CD4-positive, alpha-beta T cell treated with Interferon gamma for 1 hour (primary cell): ENCODE data around the gene LYPD3.
"Not testable (repeated sequence)": the region's sequence is repeated elsewhere in the genome, so short reads cannot be mapped to it uniquely, and the experiment has no call there.

Experiments used
- DNase-seq: peaks from one replicate; pipeline ENCODE4 v3.0.0-alpha.2; 2020

Gene LYPD3

GRCh38 chr19:43465468-43466120 lies at the start of gene LYPD3:
Gene LYPD3, minus strand, starts transcription at chr19:43465608. Its CDS starts 37 bp downstream, at chr19:43465571.
- DNase-seq, result peak; percentile 56

DNA sequence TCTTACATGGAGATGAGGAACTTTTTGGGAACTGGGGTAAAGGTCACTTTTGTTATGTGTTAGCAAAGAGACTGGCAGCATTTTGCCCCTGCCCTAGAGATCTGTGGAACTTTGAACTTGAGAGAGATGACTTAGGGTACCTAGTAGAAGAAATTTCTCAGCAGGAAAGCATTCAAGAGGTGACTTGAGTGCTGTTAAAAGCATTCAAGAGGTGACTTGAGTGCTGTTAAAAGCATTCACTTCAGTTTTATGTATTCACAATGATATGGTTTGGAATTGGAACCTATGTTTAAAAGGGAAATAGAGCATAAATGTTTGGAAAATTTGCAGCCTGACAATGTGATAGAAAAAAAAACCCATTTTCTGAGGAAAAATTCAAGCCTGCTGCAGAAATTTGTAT lies 47.0 kb upstream of the LYPD3 start:
- not testable (repeated sequence) for DNase-seq

GRCh38 chr19:43511324-43511723 lies 45.9 kb upstream of the LYPD3 start:
- no peak for DNase-seq

GRCh38 chr19:43510713-43511112 lies 45.3 kb upstream of the LYPD3 start:
- DNase-seq, result no peak

DNA sequence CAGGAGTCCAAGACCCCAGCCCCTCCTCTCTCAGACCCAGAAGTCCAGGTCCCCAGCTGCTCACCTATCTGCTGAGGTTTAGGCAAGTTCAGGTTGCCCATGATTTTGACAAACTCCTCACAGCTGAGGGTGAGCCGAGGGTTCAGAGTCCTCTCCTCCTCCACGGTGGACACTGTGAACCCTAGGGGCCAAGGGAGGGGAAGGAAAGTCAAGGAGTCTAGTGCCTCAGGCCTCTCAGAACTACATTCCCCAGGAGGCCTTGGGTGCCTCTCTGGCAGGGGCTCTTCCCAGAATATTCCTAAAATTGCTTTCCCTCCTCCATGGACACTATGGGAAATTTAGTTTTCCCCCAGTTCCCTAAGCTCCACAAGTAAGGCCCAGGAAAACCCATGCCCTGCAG lies 42.5 kb upstream of the LYPD3 start:
- no peak for DNase-seq

GRCh38 chr19:43506629-43507028 lies 41.2 kb upstream of the LYPD3 start:
- no peak for DNase-seq

GRCh38 chr19:43505941-43506340 lies 40.5 kb upstream of the LYPD3 start:
- DNase-seq, result no peak

GRCh38 chr19:43505186-43505456 lies 39.7 kb upstream of the LYPD3 start:
- DNase-seq, result no peak

DNA sequence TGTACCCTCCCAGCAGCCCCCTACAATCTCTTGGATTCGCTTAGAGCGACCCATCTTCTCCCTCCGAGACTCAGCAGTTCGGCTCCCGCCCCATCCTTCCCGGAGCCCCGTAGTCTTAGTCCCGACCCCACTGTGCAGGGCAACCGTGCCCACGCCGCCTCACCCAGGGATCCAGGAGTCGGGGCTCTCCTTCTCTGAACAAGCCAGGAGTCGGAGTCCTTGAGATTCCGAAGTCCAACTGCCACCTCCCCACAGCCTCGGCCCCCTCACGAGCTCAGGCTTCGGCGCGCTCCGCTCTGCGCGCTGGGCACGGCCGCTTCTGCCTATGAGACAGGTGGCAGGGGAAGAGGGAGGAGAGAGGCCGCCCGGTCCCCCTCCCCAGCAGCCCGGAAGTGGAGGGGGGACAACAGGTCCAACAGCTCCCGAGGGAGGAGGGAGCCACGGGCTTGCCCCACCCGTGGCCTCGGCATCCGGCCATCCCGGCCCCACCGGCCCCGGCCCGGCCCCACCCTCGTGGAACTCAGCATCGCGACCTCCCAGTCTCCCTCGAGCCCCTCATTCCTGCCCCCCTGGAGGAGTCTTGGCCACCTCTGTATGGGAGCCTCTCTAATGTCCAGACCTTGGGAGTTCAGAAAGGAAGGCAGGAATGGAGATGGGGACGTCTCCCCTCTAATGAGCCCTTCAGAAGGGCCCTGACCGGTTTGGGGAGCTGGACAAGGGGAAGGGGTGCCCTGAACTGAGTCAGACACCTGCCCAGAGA lies 39.2 kb upstream of the LYPD3 start, which contains the start of gene PHLDB3:
Gene PHLDB3, minus strand, starts transcription at position 321 of the 760 bp plus-strand sequence. CDS start 628 bp downstream, outside the sequence.
- DNase-seq, result peak; percentile 58

- peak; percentile 97 for DNase-seq
Observed at GRCh38 chr19:43503501-43504425, 38.4 kb upstream of the LYPD3 start.

DNA sequence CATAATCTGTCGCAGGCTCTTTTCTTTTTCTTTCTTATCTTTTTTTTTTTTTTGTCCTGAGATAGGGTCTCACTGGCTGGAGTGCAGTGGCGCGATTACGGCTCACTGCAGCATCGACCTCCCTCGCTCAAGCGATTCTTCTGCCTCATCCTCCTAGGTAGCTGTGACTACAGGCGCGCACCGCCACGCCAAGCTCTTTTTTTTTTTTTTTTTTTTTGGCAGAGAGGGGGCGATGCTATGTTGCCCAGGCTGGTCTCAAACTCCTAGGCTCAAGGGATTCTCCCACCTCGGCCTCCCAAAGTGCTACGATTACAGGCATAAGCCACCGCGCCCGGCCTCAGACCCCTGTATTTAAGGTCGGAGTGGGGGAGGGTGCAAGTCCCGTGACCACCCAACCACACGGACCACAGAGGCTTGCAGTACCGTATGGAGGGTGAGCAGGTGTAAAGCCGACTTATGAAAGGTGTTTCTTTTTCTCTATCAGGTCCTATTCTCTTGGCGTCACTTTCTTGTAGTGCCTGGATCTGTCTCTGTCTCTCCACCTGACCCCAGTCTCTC lies 37.1 kb upstream of the LYPD3 start:
- no peak for DNase-seq

DNA sequence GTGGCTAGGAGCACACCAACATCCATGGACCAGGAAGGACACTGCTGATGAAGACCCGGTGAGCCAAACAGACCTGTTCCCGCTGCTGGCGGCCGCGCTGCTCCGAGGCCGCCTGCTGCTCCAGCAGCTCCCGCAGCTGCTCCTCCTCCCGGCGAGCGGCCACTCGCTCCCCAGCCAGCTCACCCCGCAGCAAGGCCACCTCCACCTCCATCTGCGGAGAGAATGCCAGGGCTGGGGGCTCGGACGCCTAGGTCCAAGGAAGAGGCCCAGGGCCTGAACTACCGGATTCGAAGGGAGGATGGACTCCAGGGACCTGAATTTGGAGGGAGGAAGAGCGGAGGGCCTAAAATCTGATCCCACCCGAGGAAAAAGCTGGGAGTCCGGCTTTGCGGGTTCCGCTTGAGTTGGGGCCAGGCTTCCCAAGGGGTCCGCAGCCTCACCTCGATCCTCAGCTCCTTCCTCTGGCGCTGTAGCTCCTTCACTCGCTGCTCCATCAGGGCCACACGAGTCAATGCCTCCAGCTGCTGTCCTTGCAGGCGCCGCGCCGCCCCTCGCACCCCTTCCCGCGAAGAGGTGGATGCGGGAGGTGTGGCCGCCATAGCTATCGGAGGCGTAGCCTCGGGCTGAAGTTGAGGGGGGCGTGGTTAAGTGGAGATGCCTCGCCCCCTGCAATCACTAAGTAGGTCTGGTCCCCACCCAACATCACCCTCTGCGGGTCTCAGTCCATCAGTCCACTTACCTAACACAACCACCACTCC lies 36.4 kb upstream of the LYPD3 start:
- no peak for DNase-seq

DNA sequence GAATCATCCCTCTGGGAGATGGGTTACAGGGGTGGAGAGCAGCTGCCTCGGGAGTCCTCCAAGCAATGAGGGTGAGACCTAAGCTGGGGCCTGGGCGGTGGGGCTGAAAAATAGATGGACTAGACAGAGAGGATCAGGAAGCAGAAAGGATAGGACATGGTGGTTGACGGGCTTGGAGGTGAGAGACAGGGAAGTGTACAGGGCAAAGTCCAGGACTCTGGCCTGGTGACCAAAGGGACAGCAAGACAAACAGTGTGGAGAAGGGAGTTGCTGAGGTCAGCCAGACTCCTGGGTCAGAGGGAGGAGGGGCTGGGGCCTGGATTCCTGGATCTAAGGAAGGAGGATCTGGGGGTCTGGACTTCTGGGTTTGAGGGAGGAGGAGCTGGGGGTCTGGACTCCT lies 33.6 kb upstream of the LYPD3 start:
- no peak for DNase-seq

DNA sequence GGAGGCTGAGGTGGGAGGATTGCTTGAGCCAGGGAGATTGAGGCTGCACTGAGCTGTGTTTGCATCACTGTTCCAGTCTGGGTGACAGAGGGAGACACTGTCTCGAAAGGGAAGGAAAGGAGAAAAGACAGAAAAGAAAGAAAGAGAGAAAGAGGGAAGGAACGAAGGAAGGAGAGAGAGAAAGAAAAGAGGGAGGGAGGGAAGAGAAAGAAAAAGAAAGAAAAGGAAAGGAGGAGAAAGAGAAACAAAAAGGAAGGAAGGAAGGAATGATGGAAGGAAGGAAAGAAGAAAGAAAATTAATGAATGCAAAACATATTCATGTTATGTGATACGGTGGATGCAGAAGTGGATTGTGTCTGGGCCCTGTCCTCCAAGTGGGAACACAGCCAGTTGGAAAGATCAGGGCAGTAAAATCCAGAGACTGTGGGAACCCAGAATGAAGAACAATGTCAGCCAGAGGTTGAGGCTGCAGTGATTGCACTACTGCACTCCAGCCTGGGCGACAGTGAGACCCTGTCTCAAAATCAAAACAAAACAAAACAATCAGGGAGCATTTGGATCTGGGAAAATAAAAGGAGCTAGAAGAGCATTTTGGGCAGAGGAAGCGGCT lies 32.9 kb upstream of the LYPD3 start:
- DNase-seq, result no peak

GRCh38 chr19:43496960-43497359 lies 31.6 kb upstream of the LYPD3 start:
- no peak for DNase-seq

DNA sequence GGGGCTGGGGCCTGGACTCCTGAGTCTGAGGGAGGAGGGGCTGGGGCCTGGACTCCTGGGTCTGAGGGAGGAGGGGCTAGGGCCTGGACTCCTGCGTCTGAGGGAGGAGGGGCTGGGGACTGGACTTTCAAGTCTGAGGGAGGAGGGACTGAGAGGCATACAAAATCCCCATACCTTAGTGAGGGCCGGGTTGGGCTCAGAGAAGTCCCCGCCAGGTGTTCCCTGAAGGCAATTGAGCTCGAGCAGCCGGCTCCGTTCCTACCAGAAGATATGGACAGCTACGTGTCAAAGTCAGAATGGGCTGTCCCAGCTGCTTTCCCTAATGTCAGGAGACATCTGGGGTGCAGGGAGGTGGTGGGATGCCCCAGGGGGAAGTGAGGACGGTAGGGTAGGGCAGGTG lies 29.7 kb upstream of the LYPD3 start:
- no peak for DNase-seq

GRCh38 chr19:43490759-43491158 lies 25.4 kb upstream of the LYPD3 start:
- DNase-seq, result no peak

DNA sequence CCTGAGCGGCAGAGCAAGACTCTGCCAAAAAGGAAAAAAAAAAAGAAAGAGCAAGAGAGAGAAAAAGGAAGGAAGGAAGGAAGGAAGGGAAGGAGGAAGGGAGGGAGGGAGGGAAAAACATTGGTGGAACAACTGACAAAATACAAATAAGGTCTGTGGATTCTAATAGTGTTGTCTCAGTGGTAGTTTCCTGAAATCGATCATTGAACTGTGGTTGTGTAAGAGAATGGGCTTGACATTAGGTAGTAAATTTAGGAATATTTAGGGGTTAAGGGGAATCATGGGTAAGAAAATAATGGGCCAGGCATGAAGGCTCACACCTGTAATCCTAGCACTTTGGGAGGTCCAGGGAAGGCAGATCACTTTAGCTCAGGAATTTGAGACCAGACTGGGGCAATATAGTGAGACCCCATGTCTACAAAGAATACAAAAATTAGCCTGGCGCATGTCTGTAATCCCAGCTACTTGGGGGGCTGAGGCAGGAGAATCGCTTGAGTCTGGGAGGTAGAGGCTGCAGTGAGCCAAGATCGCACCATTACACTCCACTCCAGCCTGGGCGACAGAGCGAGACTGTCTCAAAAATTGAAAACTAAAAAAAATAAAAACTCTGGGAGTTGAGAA lies 24.7 kb upstream of the LYPD3 start:
- no peak for DNase-seq

GRCh38 chr19:43489310-43489709 lies 23.9 kb upstream of the LYPD3 start:
- DNase-seq, result no peak

- DNase-seq, result no peak
Observed at GRCh38 chr19:43488179-43488578, 22.8 kb upstream of the LYPD3 start.

DNA sequence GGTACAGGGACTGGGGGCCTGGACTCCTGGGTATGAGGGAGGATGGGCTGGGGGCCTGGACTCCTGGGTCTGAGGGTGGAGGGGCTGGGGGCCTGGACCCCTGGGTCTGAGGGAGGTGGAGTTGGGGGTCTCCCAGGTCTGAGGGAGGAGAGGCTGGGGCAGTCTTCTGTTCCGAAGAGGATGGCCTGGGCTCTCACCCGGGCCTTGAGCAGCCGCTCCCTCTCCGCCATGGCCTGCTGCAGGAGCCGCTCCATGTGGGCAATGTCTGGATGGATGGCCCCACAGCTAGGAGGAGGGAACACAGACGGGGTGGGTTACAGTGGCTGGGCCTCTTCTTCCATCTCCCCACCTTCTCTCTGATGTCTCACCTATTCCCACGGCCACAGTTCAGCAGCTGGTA lies 21.0 kb upstream of the LYPD3 start:
- DNase-seq, result no peak

DNA sequence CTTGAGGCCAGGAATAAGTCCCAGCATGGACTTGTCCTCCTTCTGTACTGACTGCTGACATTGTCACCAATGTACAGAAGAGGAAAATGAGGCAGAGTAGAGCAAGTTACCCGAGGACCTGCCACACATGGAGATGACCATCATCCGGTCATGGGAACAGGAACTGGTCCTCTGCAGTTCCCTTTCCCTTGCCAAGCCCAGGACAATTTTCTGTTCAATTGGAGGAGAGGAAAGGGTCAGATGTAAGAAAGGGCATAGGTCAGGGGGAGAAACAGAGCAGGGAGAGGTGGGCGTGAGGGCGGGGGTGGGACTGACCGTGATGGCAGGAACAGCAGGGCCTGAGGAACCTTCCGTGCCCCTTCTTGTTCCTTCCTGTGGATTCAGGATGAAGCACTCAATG lies 20.5 kb upstream of the LYPD3 start:
- no peak for DNase-seq
